GM12878 (cell line): Measurements from ENCODE around the gene ADAT3. TPM values are rescaled to one million over a fixed set of nuclear protein-coding genes. Genes with fewer than 3 reads are reported as not detected.

Source experiments
- CREB1 ChIP-seq: IDR thresholded peaks from 2 replicates; pipeline ENCODE4 v1.6.1; 2012; ENCODE audit warnings: low read depth, mild to moderate bottlenecking, inconsistent platforms
- DPF2 ChIP-seq: fragments of 450-650 bp; IDR thresholded peaks from 2 replicates; pipeline ENCODE4 v1.6.1; 2017; ENCODE audit warnings: mild to moderate bottlenecking
- EP300 ChIP-seq, 2 experiments: fragments of 150-350 bp in 1 of 2; IDR thresholded peaks; 2 replicates each; pipeline ENCODE4 v1.6.1; 2011 to 2012; ENCODE audit warnings: low read depth in 2 of 2, low read length in 2 of 2, borderline replicate concordance in 1 of 2, improper control_type of control experiment in 1 of 2, inconsistent platforms in 1 of 2; ENCODE audit not compliant: control insufficient read depth in 1 of 2
- FOS ChIP-seq: IDR thresholded peaks from 3 replicates; pipeline ENCODE4 v1.6.1; 2011; ENCODE audit warnings: borderline replicate concordance; ENCODE audit not compliant: insufficient read length; ENCODE audit errors: extremely low read depth
- IKZF2 ChIP-seq, 2 experiments: fragments of 450-650 bp; IDR thresholded peaks; 2 replicates each; pipeline ENCODE4 v1.6.1; 2017; ENCODE audit warnings: mild to moderate bottlenecking in 2 of 2, moderate library complexity in 2 of 2
- IRF4 ChIP-seq: IDR thresholded peaks from 2 replicates; pipeline ENCODE4 v1.6.1; 2011; ENCODE audit warnings: low read depth, low read length
- MEF2B ChIP-seq: fragments of 450-650 bp; IDR thresholded peaks from 2 replicates; pipeline ENCODE4 v1.6.1; 2018; ENCODE audit warnings: mild to moderate bottlenecking, moderate library complexity; ENCODE audit not compliant: partially characterized antibody, poor library complexity, severe bottlenecking
- MTA2 ChIP-seq: fragments of 450-650 bp; IDR thresholded peaks from 2 replicates; pipeline ENCODE4 v1.6.1; 2016; ENCODE audit warnings: low read depth, mild to moderate bottlenecking, moderate library complexity
- MTA3 ChIP-seq: IDR thresholded peaks from 2 replicates; pipeline ENCODE4 v1.6.1; 2012; ENCODE audit warnings: low read length, inconsistent platforms, borderline replicate concordance
- NR2C2 ChIP-seq: IDR thresholded peaks from 2 replicates; pipeline ENCODE4 v1.6.1; 2011; ENCODE audit warnings: borderline replicate concordance, low read depth; ENCODE audit not compliant: control insufficient read depth, insufficient read length
- PAX5 ChIP-seq: IDR thresholded peaks from 2 replicates; pipeline ENCODE4 v1.6.1; 2011; ENCODE audit warnings: low read depth, low read length, borderline replicate concordance
- SIX5 ChIP-seq: IDR thresholded peaks from 2 replicates; pipeline ENCODE4 v1.6.1; 2011; ENCODE audit warnings: mild to moderate bottlenecking, low read depth, low read length, moderate library complexity; ENCODE audit not compliant: severe bottlenecking
- SP1 ChIP-seq: IDR thresholded peaks from one replicate; pipeline ENCODE4 v1.6.1; 2011; ENCODE audit warnings: low read depth, low read length
- SRF ChIP-seq, 2 experiments: IDR thresholded peaks; 2 replicates each; pipeline ENCODE4 v1.6.1; 2011; ENCODE audit warnings: low read depth in 2 of 2, low read length in 2 of 2, mild to moderate bottlenecking in 1 of 2, moderate library complexity in 1 of 2
- STAT1 ChIP-seq: fragments of 450-650 bp; conservative IDR thresholded peaks from 2 replicates; pipeline ENCODE4 v1.6.1; 2014; ENCODE audit warnings: antibody characterized with exemption, mild to moderate bottlenecking
- TCF12 ChIP-seq: IDR thresholded peaks from 2 replicates; pipeline ENCODE4 v1.6.1; 2011; ENCODE audit warnings: low read depth, mild to moderate bottlenecking, low read length
- USF1 ChIP-seq: IDR thresholded peaks from 2 replicates; pipeline ENCODE4 v1.6.1; 2011; ENCODE audit warnings: borderline replicate concordance, low read depth, mild to moderate bottlenecking, moderate library complexity, mixed read lengths, low read length; ENCODE audit not compliant: insufficient read depth; ENCODE audit errors: extremely low read length
- ZBED1 ChIP-seq: IDR thresholded peaks from 2 replicates; pipeline ENCODE4 v1.6.1; 2016; ENCODE audit warnings: borderline replicate concordance
- ZBTB40 ChIP-seq: fragments of 450-650 bp; IDR thresholded peaks from 2 replicates; pipeline ENCODE4 v1.6.1; 2016; ENCODE audit warnings: mild to moderate bottlenecking, moderate library complexity, borderline replicate concordance
- ZNF384 ChIP-seq: IDR thresholded peaks from 2 replicates; pipeline ENCODE4 v1.6.1; 2012; ENCODE audit warnings: low read depth, mild to moderate bottlenecking, low read length, improper control_type of control experiment, borderline replicate concordance
- polyA plus RNA-seq, 11 experiments: library from polyadenylated mRNA; depleted of rRNA in 4 of 11; unstranded in 6 of 11; stranded (reverse) in 5 of 11; fragments of >200 nt; fragmentation: Nextera tagmentation in 4 of 11; fragmentation: Illumina TruSeq in 1 of 11; extraction: Ambion mirVana in 4 of 11; extraction: Trizol in 1 of 11; gene quantifications; 1 replicate in 1 of 11; 2 replicates in 10 of 11; pipeline versions ENCODE4 v1.2.1 to v1.2.3, GENCODE V29; 2011 to 2016; ENCODE audit warnings: inconsistent platforms in 2 of 11, missing spikeins in 2 of 11, low read depth in 1 of 11
- total RNA-seq, 4 experiments: library from RNA; depleted of rRNA in 3 of 4; stranded (reverse); fragments of >200 nt in 3 of 4; fragmentation: Illumina TruSeq in 1 of 4; extraction: Trizol in 1 of 4; gene quantifications; 2 replicates each; pipeline versions ENCODE4 v1.2.1 to v1.2.3, GENCODE V29; 2013 to 2021
- TF ChIP-seq, protein P1 (sequence below): fragments of 450-650 bp; IDR thresholded peaks from 2 replicates; pipeline ENCODE4 v1.6.1; 2016; ENCODE audit warnings: mild to moderate bottlenecking
- TF ChIP-seq, protein P2 (sequence below): fragments of 450-650 bp; IDR thresholded peaks from 2 replicates; pipeline ENCODE4 v1.6.1; 2017; ENCODE audit warnings: borderline replicate concordance

The ADAT3 gene
- total and polyA plus RNA-seq, 10 of the 15 experiments (the other 5 are each of a cell fraction or from before 2014, with no cell fraction given): 0.27 to 11.8 (median 7.7) TPM; not detected in 3

- TF ChIP-seq DPF2 (peak; percentile 45), PAX5 (no peak; the same call in 1 of the 2 replicates), SRF (IDR thresholded peaks at IDR 0.05; ENCODE audit: low read depth in 2 of 2, low read length in 2 of 2) (no peak), ZBED1 (no peak), EP300 (IDR thresholded peaks at IDR 0.05; ENCODE audit: borderline replicate concordance in 1 of 2, control insufficient read depth in 1 of 2, low read depth in 2 of 2, low read length in 2 of 2) (no peak), CREB1 (no peak), STAT1 (no peak), MTA2 (0 out of 2 replicates have a peak, but pooled peaks have one; percentile 38), IRF4 (no peak), FOS (no peak), ZNF384 (no peak), IKZF2 (IDR thresholded peaks at IDR 0.05) (peak; percentile 62 to 78), ZBTB40 (peak; percentile 66; the same call in 1 of the 2 replicates), TCF12 (no peak), USF1 (no peak), MEF2B (no peak), SIX5 (no peak), NR2C2 (no peak), MTA3 (no peak), SP1 (peak; percentile 24)
- TF ChIP-seq, protein P1, sequence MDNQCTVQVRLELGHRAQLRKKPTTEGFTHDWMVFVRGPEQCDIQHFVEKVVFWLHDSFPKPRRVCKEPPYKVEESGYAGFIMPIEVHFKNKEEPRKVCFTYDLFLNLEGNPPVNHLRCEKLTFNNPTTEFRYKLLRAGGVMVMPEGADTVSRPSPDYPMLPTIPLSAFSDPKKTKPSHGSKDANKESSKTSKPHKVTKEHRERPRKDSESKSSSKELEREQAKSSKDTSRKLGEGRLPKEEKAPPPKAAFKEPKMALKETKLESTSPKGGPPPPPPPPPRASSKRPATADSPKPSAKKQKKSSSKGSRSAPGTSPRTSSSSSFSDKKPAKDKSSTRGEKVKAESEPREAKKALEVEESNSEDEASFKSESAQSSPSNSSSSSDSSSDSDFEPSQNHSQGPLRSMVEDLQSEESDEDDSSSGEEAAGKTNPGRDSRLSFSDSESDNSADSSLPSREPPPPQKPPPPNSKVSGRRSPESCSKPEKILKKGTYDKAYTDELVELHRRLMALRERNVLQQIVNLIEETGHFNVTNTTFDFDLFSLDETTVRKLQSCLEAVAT: 0 out of 2 replicates have a peak, but pooled peaks have one; percentile 45
- TF ChIP-seq, protein P2, sequence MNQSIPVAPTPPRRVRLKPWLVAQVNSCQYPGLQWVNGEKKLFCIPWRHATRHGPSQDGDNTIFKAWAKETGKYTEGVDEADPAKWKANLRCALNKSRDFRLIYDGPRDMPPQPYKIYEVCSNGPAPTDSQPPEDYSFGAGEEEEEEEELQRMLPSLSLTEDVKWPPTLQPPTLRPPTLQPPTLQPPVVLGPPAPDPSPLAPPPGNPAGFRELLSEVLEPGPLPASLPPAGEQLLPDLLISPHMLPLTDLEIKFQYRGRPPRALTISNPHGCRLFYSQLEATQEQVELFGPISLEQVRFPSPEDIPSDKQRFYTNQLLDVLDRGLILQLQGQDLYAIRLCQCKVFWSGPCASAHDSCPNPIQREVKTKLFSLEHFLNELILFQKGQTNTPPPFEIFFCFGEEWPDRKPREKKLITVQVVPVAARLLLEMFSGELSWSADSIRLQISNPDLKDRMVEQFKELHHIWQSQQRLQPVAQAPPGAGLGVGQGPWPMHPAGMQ: no peak
Measured at GRCh38 chr19:1942078-1942933, 37.1 kb downstream of the ADAT3 start (continued).
